COLO829 (cell line): ENCODE measurements around the gene ALDH8A1.
"Not testable (repeated sequence)": the region's sequence is repeated elsewhere in the genome, so short reads cannot be mapped to it uniquely, and the experiment has no call there.

ENCODE experiments used
- DNase-seq: peaks from one replicate; pipeline ENCODE4 v3.0.0; 2012; ENCODE audit warnings: low spot score

ALDH8A1 gene

GRCh38 chr6:134910593-134910935, 39.3 kb downstream of the ALDH8A1 start:
- DNase-seq, result no peak

- DNase-seq, result no peak
Observed at GRCh38 chr6:134909701-134910592, 40.0 kb downstream of the ALDH8A1 start.

- DNase-seq, result peak; percentile 67
Observed at GRCh38 chr6:134908906-134909516, 40.9 kb downstream of the ALDH8A1 start.

GRCh38 chr6:134904731-134905130, 45.2 kb downstream of the ALDH8A1 start:
- DNase-seq, result not testable (repeated sequence)

GRCh38 chr6:134903448-134903847, 46.5 kb downstream of the ALDH8A1 start:
- no peak for DNase-seq

- no peak for DNase-seq
Observed at GRCh38 chr6:134902936-134903335, 47.0 kb downstream of the ALDH8A1 start.

GRCh38 chr6:134902074-134902861, 47.6 kb downstream of the ALDH8A1 start:
- no peak for DNase-seq

- DNase-seq, result no peak
Observed at GRCh38 chr6:134898575-134898974, 51.3 kb downstream of the ALDH8A1 start.

GRCh38 chr6:134898166-134898565, 51.7 kb downstream of the ALDH8A1 start:
- not testable (repeated sequence) for DNase-seq

- no peak for DNase-seq
Observed at GRCh38 chr6:134896910-134897309, 53.0 kb downstream of the ALDH8A1 start.

- no peak for DNase-seq
Observed at GRCh38 chr6:134894800-134895199, 55.1 kb downstream of the ALDH8A1 start.

- DNase-seq, result no peak
Observed at GRCh38 chr6:134892362-134892761, 57.5 kb downstream of the ALDH8A1 start.

- no peak for DNase-seq
Observed at GRCh38 chr6:134891633-134892032, 58.3 kb downstream of the ALDH8A1 start.

GRCh38 chr6:134888316-134888715, 61.6 kb downstream of the ALDH8A1 start:
- no peak for DNase-seq

- DNase-seq, result no peak
Observed at GRCh38 chr6:134884752-134885151, 65.1 kb downstream of the ALDH8A1 start.

GRCh38 chr6:134883314-134883713, 66.6 kb downstream of the ALDH8A1 start:
- DNase-seq, result no peak

GRCh38 chr6:134882426-134883038, 67.4 kb downstream of the ALDH8A1 start:
- peak; percentile 53 for DNase-seq

- DNase-seq, result no peak
Observed at GRCh38 chr6:134880487-134881190, 69.3 kb downstream of the ALDH8A1 start.

- no peak for DNase-seq
Observed at GRCh38 chr6:134878136-134878535, 71.8 kb downstream of the ALDH8A1 start.

- no peak for DNase-seq
Observed at GRCh38 chr6:134875367-134875766, 74.5 kb downstream of the ALDH8A1 start.

- DNase-seq, result no peak
Observed at GRCh38 chr6:134873500-134874388, 76.2 kb downstream of the ALDH8A1 start.
